Spleen (tissue), 7 donors: Measurements from ENCODE around the gene SAP130.

ENCODE experiments used
- POLR2A ChIP-seq, 3 donors: fragments of 450-650 bp; IDR thresholded peaks; one replicate each; pipeline ENCODE4 v1.5.1; 2017; ENCODE audit warnings: antibody characterized with exemption in 3 of 3, mild to moderate bottlenecking in 1 of 3
- POLR2AphosphoS5 ChIP-seq, 3 donors: sonication (generic); formaldehyde crosslinking; IDR thresholded peaks; one replicate each; pipeline ENCODE4 v1.5.1; 2017; ENCODE audit warnings: antibody characterized with exemption in 3 of 3
- TF ChIP-seq, protein P1 (sequence below), 11 experiments: fragments of 200-600 bp in 7 of 11; fragments of 450-650 bp in 4 of 11; sonication (generic) in 4 of 11; IDR thresholded peaks in 8 of 11; conservative IDR thresholded peaks in 3 of 11; 1 replicate in 7 of 11; 2 replicates in 4 of 11; pipeline versions ENCODE4 v1.4.0 to v1.8.0; 2016 to 2021; ENCODE audit warnings: antibody characterized with exemption in 11 of 11, inconsistent platforms in 4 of 11, mild to moderate bottlenecking in 1 of 11
- donor health status: DM: no; HTN: no; CAD: no; lungs with moderate emphysema.
- donor health status: DM: no; HTN: no; CAD: no.
- donor health status: DM: no; HTN: no; CAD: no.

- TF ChIP-seq, protein P1, sequence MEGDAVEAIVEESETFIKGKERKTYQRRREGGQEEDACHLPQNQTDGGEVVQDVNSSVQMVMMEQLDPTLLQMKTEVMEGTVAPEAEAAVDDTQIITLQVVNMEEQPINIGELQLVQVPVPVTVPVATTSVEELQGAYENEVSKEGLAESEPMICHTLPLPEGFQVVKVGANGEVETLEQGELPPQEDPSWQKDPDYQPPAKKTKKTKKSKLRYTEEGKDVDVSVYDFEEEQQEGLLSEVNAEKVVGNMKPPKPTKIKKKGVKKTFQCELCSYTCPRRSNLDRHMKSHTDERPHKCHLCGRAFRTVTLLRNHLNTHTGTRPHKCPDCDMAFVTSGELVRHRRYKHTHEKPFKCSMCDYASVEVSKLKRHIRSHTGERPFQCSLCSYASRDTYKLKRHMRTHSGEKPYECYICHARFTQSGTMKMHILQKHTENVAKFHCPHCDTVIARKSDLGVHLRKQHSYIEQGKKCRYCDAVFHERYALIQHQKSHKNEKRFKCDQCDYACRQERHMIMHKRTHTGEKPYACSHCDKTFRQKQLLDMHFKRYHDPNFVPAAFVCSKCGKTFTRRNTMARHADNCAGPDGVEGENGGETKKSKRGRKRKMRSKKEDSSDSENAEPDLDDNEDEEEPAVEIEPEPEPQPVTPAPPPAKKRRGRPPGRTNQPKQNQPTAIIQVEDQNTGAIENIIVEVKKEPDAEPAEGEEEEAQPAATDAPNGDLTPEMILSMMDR (IDR thresholded peaks at IDR 0.05 in 8 of 11, conservative IDR thresholded peaks at IDR 0.05 in 3 of 11) = no peak
- TF ChIP-seq POLR2AphosphoS5 (IDR thresholded peaks at IDR 0.05) (no peak), POLR2A (IDR thresholded peaks at IDR 0.05) (no peak)
These were observed 134.4 kb downstream of the SAP130 start for GRCh38 chr2:127893494-127893893.
